WTC11 (cell line): ENCODE results near the gene CAND2. TPM values are rescaled to one million over a fixed set of nuclear protein-coding genes. Genes with fewer than 3 reads are reported as not detected.
A peak's percentile ranks its signal among the peaks of the same experiment; 100 is the strongest.

Source experiments
- ATAC-seq: fragments of 200-7000 bp; cut with Tn5 transposase; 2 replicates; pipeline ENCODE4 v1.10.0; 2021; ENCODE audit warnings: mild to moderate bottlenecking, moderate library complexity
- CTCF ChIA-PET: fragments of 300-600 bp; sonication (Branson Sonifier 250); formaldehyde crosslinking; loops from one replicate; lab custom pipeline; 2021; ENCODE audit warnings: antibody characterized with exemption; lab: Charles Lee
- POLR2A ChIA-PET: fragments of 350-600 bp; sonication (Branson Sonifier 250); formaldehyde crosslinking; loops from one replicate; lab custom pipeline; 2021; ENCODE audit warnings: antibody characterized with exemption; lab: Charles Lee
- DNase-seq: peaks from one replicate; pipeline ENCODE4 v3.0.0; 2021; ENCODE audit warnings: low spot score
- H3K27ac Mint-ChIP-seq: 2 replicates; pipeline ENCODE4 v1.8.0; 2021; ENCODE audit warnings: mixed read lengths
- H3K27me3 Mint-ChIP-seq: 2 replicates; pipeline ENCODE4 v1.8.0; 2021; ENCODE audit warnings: low read depth, mild to moderate bottlenecking, moderate library complexity, mixed read lengths
- H3K36me3 Mint-ChIP-seq: 2 replicates; pipeline ENCODE4 v1.8.0; 2021; ENCODE audit warnings: mixed read lengths
- H3K4me1 Mint-ChIP-seq: 2 replicates; pipeline ENCODE4 v1.8.0; 2022; ENCODE audit warnings: mixed read lengths
- H3K4me3 Mint-ChIP-seq: 2 replicates; pipeline ENCODE4 v1.8.0; 2021; ENCODE audit warnings: mild to moderate bottlenecking, moderate library complexity, mixed read lengths
- H3K9me3 Mint-ChIP-seq: 2 replicates; pipeline ENCODE4 v1.8.0; 2021; ENCODE audit warnings: mixed read lengths
- AR ChIP-seq: fragments of 250-450 bp; sonication (Bioruptor Pico); IDR thresholded peaks from 2 replicates; pipeline ENCODE4 v1.9.0; 2021; ENCODE audit warnings: mild to moderate bottlenecking
- ARID4B ChIP-seq: sonication (generic); formaldehyde crosslinking; IDR thresholded peaks from 2 replicates; pipeline ENCODE4 v1.8.0; 2023; ENCODE audit warnings: missing genetic modification reagents, mild to moderate bottlenecking, borderline replicate concordance
- ATF1 ChIP-seq: sonication (generic); formaldehyde crosslinking; IDR thresholded peaks from 2 replicates; pipeline ENCODE4 v1.8.1; 2023; ENCODE audit warnings: mild to moderate bottlenecking, moderate library complexity, missing genetic modification reagents
- CREB1 ChIP-seq: sonication (generic); formaldehyde crosslinking; IDR thresholded peaks from 2 replicates; pipeline ENCODE4 v1.8.0; 2023; ENCODE audit warnings: mild to moderate bottlenecking, missing genetic modification reagents
- E2F1 ChIP-seq: sonication (generic); formaldehyde crosslinking; IDR thresholded peaks from 2 replicates; pipeline ENCODE4 v1.8.0; 2022; ENCODE audit warnings: mild to moderate bottlenecking, missing genetic modification reagents
- ELF4 ChIP-seq: sonication (generic); formaldehyde crosslinking; IDR thresholded peaks from 2 replicates; pipeline ENCODE4 v1.8.1; 2022; ENCODE audit warnings: low read depth, mild to moderate bottlenecking, moderate library complexity, missing genetic modification reagents
- GABPB1 ChIP-seq: sonication (generic); formaldehyde crosslinking; IDR thresholded peaks from 2 replicates; pipeline ENCODE4 v1.8.1; 2023; ENCODE audit warnings: mild to moderate bottlenecking, missing genetic modification reagents
- IRF2 ChIP-seq: sonication (generic); formaldehyde crosslinking; IDR thresholded peaks from 2 replicates; pipeline ENCODE4 v1.8.0; 2022; ENCODE audit warnings: low read depth, missing genetic modification reagents, borderline replicate concordance
- NR1H2 ChIP-seq: sonication (generic); formaldehyde crosslinking; IDR thresholded peaks from 2 replicates; pipeline ENCODE4 v1.9.0; 2021; ENCODE audit warnings: mild to moderate bottlenecking, moderate library complexity, missing genetic modification reagents
- PREB ChIP-seq: sonication (generic); formaldehyde crosslinking; IDR thresholded peaks from 2 replicates; pipeline ENCODE4 v1.8.1; 2022; ENCODE audit warnings: mild to moderate bottlenecking, missing genetic modification reagents, moderate library complexity, borderline replicate concordance
- SP1 ChIP-seq: sonication (generic); formaldehyde crosslinking; conservative IDR thresholded peaks from 2 replicates; pipeline ENCODE4 v1.8.1; 2022; ENCODE audit warnings: missing genetic modification reagents
- TEAD1 ChIP-seq: sonication (generic); formaldehyde crosslinking; IDR thresholded peaks from 2 replicates; pipeline ENCODE4 v1.8.0; 2022; ENCODE audit warnings: mild to moderate bottlenecking, missing genetic modification reagents
- ZNF232 ChIP-seq: sonication (generic); formaldehyde crosslinking; IDR thresholded peaks from 2 replicates; pipeline ENCODE4 v1.8.0; 2022; ENCODE audit warnings: mild to moderate bottlenecking, missing genetic modification reagents
- ZNF281 ChIP-seq: sonication (generic); formaldehyde crosslinking; IDR thresholded peaks from 2 replicates; pipeline ENCODE4 v1.8.0; 2023; ENCODE audit warnings: mild to moderate bottlenecking, missing genetic modification reagents
- ZNF423 ChIP-seq: fragments of 250-450 bp; sonication (Bioruptor Pico); IDR thresholded peaks from 2 replicates; pipeline ENCODE4 v2.1.2; 2022; ENCODE audit warnings: mild to moderate bottlenecking, moderate library complexity
- ZNF512 ChIP-seq: sonication (generic); formaldehyde crosslinking; IDR thresholded peaks from 2 replicates; pipeline ENCODE4 v1.8.1; 2022; ENCODE audit warnings: missing genetic modification reagents, borderline replicate concordance
- ZSCAN18 ChIP-seq: fragments of 250-450 bp; sonication (Bioruptor Pico); IDR thresholded peaks from 2 replicates; pipeline ENCODE4 v2.1.2; 2022; ENCODE audit warnings: mild to moderate bottlenecking, moderate library complexity
- total RNA-seq: library from RNA; stranded (reverse); gene quantifications from 3 replicates; pipeline ENCODE4 v1.2.3, GENCODE V29; 2021

The CAND2 gene
- total RNA-seq, 1 experiment from 2014 or later: 15.4 TPM

GRCh38 chr3:12829404-12829803, 32.9 kb downstream of the CAND2 start:
- no peak overlapping the region for H3K27ac Mint-ChIP-seq
- DNase-seq (no peak), ATAC-seq (no peak)
- no peak overlapping the region for H3K4me3 Mint-ChIP-seq
- no peaks in the 10 kb centered on the region for H3K9me3 Mint-ChIP-seq
- ChIA-PET POLR2A (no interaction called here), CTCF (interaction anchor here (0.9 to 2.3 kb wide), 2 partner anchors 19 to 39 kb away, joined by 3 to 16 read pairs; no protein-coding TSS in a partner anchor)
- H3K4me1 Mint-ChIP-seq: peaks cover 39% of the 10 kb centered on the region
- peaks cover 34% of the 10 kb centered on the region for H3K36me3 Mint-ChIP-seq
- TF ChIP-seq TEAD1: no peak
- no peaks in the 10 kb centered on the region for H3K27me3 Mint-ChIP-seq

- POLR2A ChIA-PET: interaction anchor here (1.0 to 1.3 kb wide), 2 partner anchors 11 to 20 kb away, joined by 3 to 4 read pairs; partner anchors contain the start of gene RPL32
- CTCF ChIA-PET: interaction anchor here (0.6 to 2.3 kb wide), 13 partner anchors 12 to 288 kb away, joined by 3 to 16 read pairs (median 4); partner anchors contain the start of genes CAND2 and RPL32
- H3K27ac Mint-ChIP-seq: peak overlapping the region; percentile 66; the same call in 1 of the 2 replicates
- TF ChIP-seq ZNF281 (CRISPR knock-in tag) (no peak), SP1 (CRISPR knock-in tag) (no peak), ZNF512 (CRISPR knock-in tag) (no peak), CREB1 (CRISPR knock-in tag) (no peak), AR (CRISPR knock-in tag) (peak; percentile 73; the same call in 1 of the 2 replicates), ZNF423 (CRISPR knock-in tag) (no peak), ELF4 (CRISPR knock-in tag) (no peak), GABPB1 (CRISPR knock-in tag) (no peak), ATF1 (CRISPR knock-in tag) (no peak), E2F1 (CRISPR knock-in tag) (no peak), ZNF232 (CRISPR knock-in tag) (no peak), PREB (no peak), IRF2 (CRISPR knock-in tag) (no peak), ZSCAN18 (CRISPR knock-in tag) (no peak), ARID4B (CRISPR knock-in tag) (no peak), NR1H2 (no peak)
These were observed 33.7 kb downstream of the CAND2 start for GRCh38 chr3:12829886-12830784.

More at GRCh38 chr3:12829886-12830784, 33.7 kb downstream of the CAND2 start:
- H3K36me3 Mint-ChIP-seq: peaks cover 41% of the 10 kb centered on the region
- DNase-seq: peak; percentile 31
- H3K4me1 Mint-ChIP-seq: peaks cover 46% of the 10 kb centered on the region
- no peak overlapping the region for H3K4me3 Mint-ChIP-seq
- H3K27me3 Mint-ChIP-seq: no peaks in the 10 kb centered on the region
- no peaks in the 10 kb centered on the region for H3K9me3 Mint-ChIP-seq
- peak; percentile 35 for ATAC-seq
